GM23248 (cell line): ENCODE results near the gene HDGFL3. TPM values are rescaled to one million over a fixed set of nuclear protein-coding genes. Genes with fewer than 3 reads are reported as not detected.

Experiments
- DNase-seq: peaks from one replicate; pipeline ENCODE4 v3.0.0-alpha.2; 2015
- H2AFZ ChIP-seq: fragments of 200-600 bp; sonication (generic); 2 replicates; pipeline ENCODE4 v1.6.1; 2016; ENCODE audit warnings: antibody characterized with exemption
- H3F3A ChIP-seq: fragments of 200-600 bp; sonication (generic); 2 replicates; pipeline ENCODE4 v1.6.1; 2016; ENCODE audit warnings: mild to moderate bottlenecking, antibody characterized with exemption, mixed run types; ENCODE audit not compliant: insufficient read depth
- H3K27ac ChIP-seq: fragments of 200-600 bp; sonication (generic); 2 replicates; pipeline ENCODE4 v1.5.1; 2016; ENCODE audit warnings: mild to moderate bottlenecking
- H3K27me3 ChIP-seq: fragments of 200-600 bp; sonication (generic); replicated peaks from 2 replicates; pipeline ENCODE4 v1.6.1; 2016; ENCODE audit warnings: mild to moderate bottlenecking; ENCODE audit not compliant: insufficient read depth
- H3K36me3 ChIP-seq: fragments of 200-600 bp; sonication (generic); 2 replicates; pipeline ENCODE4 v1.6.1; 2016; ENCODE audit warnings: low read depth, mild to moderate bottlenecking
- H3K4me1 ChIP-seq: fragments of 200-600 bp; sonication (generic); 2 replicates; pipeline ENCODE4 v1.6.1; 2016; ENCODE audit warnings: mild to moderate bottlenecking; ENCODE audit not compliant: insufficient read depth
- H3K4me2 ChIP-seq: fragments of 200-600 bp; sonication (generic); one replicate; pipeline ENCODE4 v1.6.1; 2016; ENCODE audit warnings: mild to moderate bottlenecking; ENCODE audit not compliant: unreplicated experiment
- H3K4me3 ChIP-seq: fragments of 200-600 bp; sonication (generic); 2 replicates; pipeline ENCODE4 v1.5.1; 2016; ENCODE audit warnings: mild to moderate bottlenecking
- H3K79me2 ChIP-seq: fragments of 200-600 bp; sonication (generic); 2 replicates; pipeline ENCODE4 v1.6.1; 2016; ENCODE audit warnings: mild to moderate bottlenecking; ENCODE audit not compliant: insufficient read depth
- H3K9ac ChIP-seq: fragments of 200-600 bp; sonication (generic); 2 replicates; pipeline ENCODE4 v1.6.1; 2016; ENCODE audit warnings: mild to moderate bottlenecking
- H3K9me2 ChIP-seq: fragments of 200-600 bp; sonication (generic); 2 replicates; pipeline ENCODE4 v1.6.1; 2016; ENCODE audit warnings: mixed run types, mild to moderate bottlenecking, moderate library complexity; ENCODE audit not compliant: insufficient read depth
- H3K9me3 ChIP-seq: fragments of 200-600 bp; sonication (generic); one replicate; pipeline ENCODE4 v1.6.1; 2017; ENCODE audit warnings: low read depth
- H4K20me1 ChIP-seq: fragments of 200-600 bp; sonication (generic); 2 replicates; pipeline ENCODE4 v1.6.0; 2016; ENCODE audit not compliant: insufficient read depth
- EZH2 ChIP-seq: fragments of 200-600 bp; sonication (generic); IDR thresholded peaks from 2 replicates; pipeline ENCODE4 v1.6.1; 2018; ENCODE audit warnings: antibody characterized with exemption, mild to moderate bottlenecking; ENCODE audit not compliant: insufficient read depth, poor library complexity, severe bottlenecking
- EZH2phosphoT487 ChIP-seq: fragments of 200-600 bp; sonication (generic); IDR thresholded peaks from 2 replicates; pipeline ENCODE4 v1.6.1; 2018; ENCODE audit warnings: antibody characterized with exemption, moderate library complexity, mild to moderate bottlenecking, low read depth; ENCODE audit not compliant: insufficient read depth
- WGBS, 2 experiments: methylation state at CpG; one replicate each; pipeline ENCODE4 v1.1.6; 2015 to 2017; ENCODE audit warnings: low lambda C conversion rate in 2 of 2, low coverage in 1 of 2; ENCODE audit errors: missing lambda C conversion rate in 2 of 2; 5-methylcytosine and 5-hydroxymethylcytosine counted together
- in situ Hi-C: fragments of 300-500 bp; cut with MboI; formaldehyde crosslinking; loops from 2 replicates; pipeline ENCODE4 v1.15.0; 2020
- polyA plus RNA-seq: library from polyadenylated mRNA; unstranded; fragments of >200 nt; fragmentation: Nextera tagmentation; extraction: Ambion mirVana; gene quantifications from 2 replicates; pipeline ENCODE4 v1.2.1, GENCODE V29; 2016
- total RNA-seq: library from RNA; depleted of rRNA; stranded (reverse); fragments of >200 nt; shearing (Covaris generic); gene quantifications from 2 replicates; pipeline ENCODE4 v1.2.3, GENCODE V29; 2014

HDGFL3 gene
- total and polyA plus RNA-seq, 2 experiments from 2014 or later = 16.2 to 25.0 TPM

DNA sequence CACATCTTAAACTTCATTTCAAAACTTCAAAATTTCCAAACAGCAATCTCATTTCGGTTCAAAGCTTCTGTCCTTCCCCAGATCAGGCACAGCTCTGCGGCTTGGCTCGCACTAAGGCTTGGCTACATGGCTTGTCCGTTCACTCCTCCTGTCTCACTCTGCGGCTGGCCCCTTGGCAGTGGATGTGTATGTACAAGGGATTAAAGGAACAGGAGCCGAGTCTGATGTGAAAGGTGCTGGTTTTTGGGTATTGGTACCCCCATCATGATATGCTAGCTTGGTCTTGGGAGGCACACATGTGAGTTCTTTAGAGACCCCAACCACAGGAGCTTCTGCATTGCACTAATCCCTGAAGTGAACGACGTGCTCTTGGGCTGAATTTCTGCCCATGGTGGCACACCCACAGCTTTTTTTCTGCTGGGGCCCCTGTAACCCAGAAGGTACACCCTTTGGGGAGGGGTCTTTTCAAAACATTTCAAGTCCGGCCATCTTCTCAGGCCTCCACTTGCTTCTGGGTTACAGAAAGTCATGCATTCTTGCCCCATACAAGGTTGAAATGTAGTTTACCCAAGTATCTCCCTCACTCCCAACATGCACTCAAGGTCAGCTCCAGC lies 87.5 kb downstream of the HDGFL3 start:
- Histone ChIP-seq H3K4me2 (no peak overlapping the region), H3F3A (no peaks in the 10 kb centered on the region), H3K9me2 (no peaks in the 10 kb centered on the region), H3K4me1 (no peaks in the 10 kb centered on the region), H3K79me2 (no peaks in the 10 kb centered on the region), H3K27ac (no peak overlapping the region), H4K20me1 (no peaks in the 10 kb centered on the region), H3K4me3 (no peak overlapping the region), H3K9me3 (no peaks in the 10 kb centered on the region), H2AFZ (no peak overlapping the region), H3K27me3 (no peaks in the 10 kb centered on the region), H3K9ac (no peak overlapping the region), H3K36me3 (no peaks in the 10 kb centered on the region)
- no peak for DNase-seq
- no peak for TF ChIP-seq EZH2
- no peak for TF ChIP-seq EZH2phosphoT487
- WGBS, 2 experiments = 71 to 73% methylated on average over 9 of the region's 9 CpGs
- in situ Hi-C loops = no loop called here

DNA sequence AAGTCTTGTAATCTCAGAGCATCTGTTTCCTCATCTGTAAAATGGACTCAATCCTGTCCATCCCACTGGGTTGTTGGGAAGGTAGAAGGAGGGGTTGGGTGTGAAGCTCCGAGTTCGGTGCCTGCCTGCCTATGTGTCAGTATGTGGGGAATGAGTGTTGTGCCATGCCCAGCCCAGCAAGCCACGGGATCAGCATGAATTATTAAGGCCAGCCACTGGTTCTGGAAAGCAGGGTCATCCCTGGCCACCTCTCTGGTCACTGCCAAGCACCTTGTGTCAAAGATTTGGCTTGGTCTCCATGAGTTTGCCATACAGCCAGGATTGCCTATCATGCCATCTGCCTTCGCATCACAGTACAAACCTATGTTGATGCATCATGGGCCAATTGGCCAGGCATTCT lies 88.7 kb downstream of the HDGFL3 start:
- 94 to 96% methylated on average over 4 of the region's 4 CpGs for WGBS, 2 experiments
- no peaks in the 10 kb centered on the region for H3K4me1 ChIP-seq
- TF ChIP-seq EZH2 = no peak
- TF ChIP-seq EZH2phosphoT487 = no peak
- no peak overlapping the region for H3K9ac ChIP-seq
- H4K20me1 ChIP-seq = no peaks in the 10 kb centered on the region
- no peaks in the 10 kb centered on the region for H3K79me2 ChIP-seq
- H3K27ac ChIP-seq = no peak overlapping the region
- in situ Hi-C loops = no loop called here
- H3F3A ChIP-seq = no peaks in the 10 kb centered on the region
- no peak overlapping the region for H3K4me2 ChIP-seq
- no peaks in the 10 kb centered on the region for H3K9me2 ChIP-seq
- no peaks in the 10 kb centered on the region for H3K9me3 ChIP-seq
- H3K27me3 ChIP-seq = no peaks in the 10 kb centered on the region
- no peak overlapping the region for H2AFZ ChIP-seq
- no peak overlapping the region for H3K4me3 ChIP-seq
- DNase-seq = no peak
- H3K36me3 ChIP-seq = no peaks in the 10 kb centered on the region

DNA sequence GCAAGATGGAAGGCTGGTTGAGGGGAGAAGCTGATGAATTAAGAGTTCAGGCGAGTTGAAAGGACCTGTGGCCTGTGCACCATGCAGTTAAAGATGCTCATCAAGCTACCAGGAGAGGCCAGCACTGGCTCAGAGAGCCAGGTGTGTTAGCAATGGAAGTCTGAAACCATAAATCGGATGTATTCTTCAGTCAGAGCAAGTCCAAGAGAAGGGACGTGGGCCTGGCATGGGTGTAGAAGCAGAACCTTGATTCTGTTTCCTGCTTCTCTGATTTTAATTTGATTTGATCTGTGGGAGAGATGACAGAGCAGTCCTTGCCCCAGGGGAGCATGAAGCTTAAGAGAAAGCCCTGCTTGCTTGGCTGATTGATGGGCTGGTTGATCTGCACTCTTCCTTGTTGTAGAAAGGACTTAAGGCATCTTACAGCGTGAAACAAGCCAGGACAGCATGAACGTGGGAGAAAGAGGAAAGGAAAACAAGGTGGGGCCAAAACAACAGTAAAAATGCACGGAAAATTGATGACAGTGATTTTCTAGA lies 89.3 kb downstream of the HDGFL3 start:
- no peaks in the 10 kb centered on the region for H3K9me3 ChIP-seq
- no peaks in the 10 kb centered on the region for H3F3A ChIP-seq
- 45 to 61% methylated on average over 6 of the region's 6 CpGs for WGBS, 2 experiments
- no peaks in the 10 kb centered on the region for H3K27me3 ChIP-seq
- no peak overlapping the region for H3K9ac ChIP-seq
- DNase-seq = no peak
- no peaks in the 10 kb centered on the region for H3K4me1 ChIP-seq
- no peak overlapping the region for H3K27ac ChIP-seq
- in situ Hi-C loops = no loop called here
- no peaks in the 10 kb centered on the region for H3K36me3 ChIP-seq
- H3K4me2 ChIP-seq = no peak overlapping the region
- TF ChIP-seq EZH2phosphoT487 = no peak
- H3K4me3 ChIP-seq = no peak overlapping the region
- no peak overlapping the region for H2AFZ ChIP-seq
- no peaks in the 10 kb centered on the region for H4K20me1 ChIP-seq
- H3K9me2 ChIP-seq = no peaks in the 10 kb centered on the region
- no peaks in the 10 kb centered on the region for H3K79me2 ChIP-seq

DNA sequence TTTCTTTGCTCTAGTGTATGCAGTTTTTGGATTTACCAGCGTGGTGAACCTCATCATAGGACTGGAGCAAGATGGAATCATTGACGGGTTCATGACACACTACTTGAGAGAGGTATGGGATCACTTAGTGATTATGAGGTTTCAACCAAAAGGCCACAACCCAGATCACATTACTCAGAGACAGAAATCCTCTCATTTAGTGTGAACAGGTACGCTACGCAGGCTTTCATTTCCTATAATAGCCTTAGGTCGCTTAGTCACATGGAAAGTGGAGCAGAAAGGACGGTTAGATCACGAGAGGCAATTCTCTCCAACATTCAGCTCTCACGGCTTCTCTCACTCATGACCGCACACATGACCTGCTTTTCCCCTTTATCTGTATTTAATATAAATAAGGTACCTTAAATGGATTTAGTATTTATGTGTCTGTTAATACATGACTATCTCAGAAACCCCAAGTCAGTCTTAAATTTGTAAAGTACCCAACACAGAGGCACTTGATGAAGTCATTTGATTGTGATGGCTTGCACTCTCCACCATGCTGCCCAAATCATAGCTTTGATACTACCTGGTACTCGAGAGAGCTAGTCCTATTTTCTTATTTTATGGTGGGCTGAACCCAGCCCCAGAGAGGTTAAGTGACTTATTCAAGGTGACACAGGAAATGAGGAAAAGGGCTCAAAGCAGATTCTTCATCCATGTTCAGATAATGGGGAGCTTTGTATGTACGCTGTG lies 91.6 kb downstream of the HDGFL3 start:
- Histone ChIP-seq H3K36me3 (no peaks in the 10 kb centered on the region), H4K20me1 (no peaks in the 10 kb centered on the region), H3K27me3 (no peaks in the 10 kb centered on the region), H3K4me1 (no peaks in the 10 kb centered on the region), H3K9me3 (no peaks in the 10 kb centered on the region), H3K79me2 (no peaks in the 10 kb centered on the region), H3K9me2 (no peaks in the 10 kb centered on the region), H2AFZ (no peak overlapping the region), H3K4me2 (no peak overlapping the region), H3K4me3 (no peak overlapping the region), H3K9ac (no peak overlapping the region), H3K27ac (no peak overlapping the region), H3F3A (no peaks in the 10 kb centered on the region)
- TF ChIP-seq EZH2phosphoT487 = no peak
- no peak for TF ChIP-seq EZH2
- no peak for DNase-seq
- in situ Hi-C loops = no loop called here
- 87 to 91% methylated on average over 11 of the region's 11 CpGs for WGBS, 2 experiments
